ENCODE data around the gene MACROD2. TPM values are rescaled to one million over a fixed set of nuclear protein-coding genes. Genes with fewer than 3 reads are reported as not detected.

MACROD2 gene
- total RNA-seq, 2 donors from 2014 or later, result 0.94 to 10.4 TPM

- TF ChIP-seq CTCF (IDR thresholded peaks at IDR 0.05), result no peak
- Histone ChIP-seq H3K36me3 (no peaks in the 10 kb centered on the region), H3K27ac (no peak overlapping the region), H3K4me3 (no peak overlapping the region), H3K9me3 (no peaks in the 10 kb centered on the region), H3K4me1 (no peaks in the 10 kb centered on the region), H3K27me3 (no peaks in the 10 kb centered on the region)
- DNase-seq (ENCODE audit: low spot score), result no peak
These were observed 475.0 kb downstream of the MACROD2 start for GRCh38 chr20:14470231-14470899.

- no peak for DNase-seq (ENCODE audit: low spot score)
- no peaks in the 10 kb centered on the region for H3K4me1 ChIP-seq
- H3K4me3 ChIP-seq, result no peak overlapping the region
- no peaks in the 10 kb centered on the region for H3K9me3 ChIP-seq
- no peaks in the 10 kb centered on the region for H3K36me3 ChIP-seq
- no peaks in the 10 kb centered on the region for H3K27me3 ChIP-seq
- no peak for TF ChIP-seq CTCF (IDR thresholded peaks at IDR 0.05)
- no peak overlapping the region for H3K27ac ChIP-seq
These were observed 475.8 kb downstream of the MACROD2 start for GRCh38 chr20:14470977-14471661.

GRCh38 chr20:14477125-14477524, 481.8 kb downstream of the MACROD2 start:
- H3K4me1 ChIP-seq, result no peaks in the 10 kb centered on the region
- no peaks in the 10 kb centered on the region for H3K27me3 ChIP-seq
- H3K27ac ChIP-seq, result no peak overlapping the region
- no peaks in the 10 kb centered on the region for H3K36me3 ChIP-seq
- H3K4me3 ChIP-seq, result no peak overlapping the region
- H3K9me3 ChIP-seq, result no peaks in the 10 kb centered on the region
- DNase-seq (ENCODE audit: low spot score), result no peak
- no peak for TF ChIP-seq CTCF (IDR thresholded peaks at IDR 0.05)

GRCh38 chr20:14478126-14478525, 482.8 kb downstream of the MACROD2 start:
- Histone ChIP-seq H3K4me1 (no peaks in the 10 kb centered on the region), H3K27me3 (no peaks in the 10 kb centered on the region), H3K36me3 (no peaks in the 10 kb centered on the region), H3K27ac (no peak overlapping the region), H3K4me3 (no peak overlapping the region), H3K9me3 (no peaks in the 10 kb centered on the region)
- DNase-seq (ENCODE audit: low spot score), result no peak
- TF ChIP-seq CTCF (IDR thresholded peaks at IDR 0.05), result no peak

- Histone ChIP-seq H3K4me1 (no peaks in the 10 kb centered on the region), H3K36me3 (no peaks in the 10 kb centered on the region), H3K4me3 (no peak overlapping the region), H3K27me3 (no peaks in the 10 kb centered on the region), H3K27ac (no peak overlapping the region), H3K9me3 (no peaks in the 10 kb centered on the region)
- TF ChIP-seq CTCF (IDR thresholded peaks at IDR 0.05), result no peak
- DNase-seq (ENCODE audit: low spot score), result no peak
These were observed 486.5 kb downstream of the MACROD2 start for GRCh38 chr20:14481863-14482262.

Data from right atrium auricular region (tissue), 2 donors.